ENCODE measurements around the gene ENTPD1. TPM values are rescaled to one million over a fixed set of nuclear protein-coding genes. Genes with fewer than 3 reads are reported as not detected.
A peak's percentile ranks its signal among the peaks of the same experiment; 100 is the strongest.

ENTPD1 gene
- total and polyA plus RNA-seq, 3 experiments from 2014 or later = 3.3 to 7.1 (median 6.7) TPM

- H3K4me3 Mint-ChIP-seq = no peak overlapping the region
- H3K36me3 ChIP-seq (ENCODE audit: insufficient read depth, low read length) = no peaks in the 10 kb centered on the region
- no peaks in the 10 kb centered on the region for H3K36me3 Mint-ChIP-seq
- H3K9me3 Mint-ChIP-seq = no peaks in the 10 kb centered on the region
- no peak for DNase-seq
- H3K4me1 ChIP-seq (ENCODE audit: insufficient read depth, low read length) = no peaks in the 10 kb centered on the region
- no peak overlapping the region for H3K27ac ChIP-seq (ENCODE audit: low read depth, low read length)
- POLR2A ChIA-PET = no interaction called here
- peaks cover 0 to 14% of the 10 kb centered on the region in 2 donors for H3K27me3 Mint-ChIP-seq
- H3K27ac Mint-ChIP-seq = no peak overlapping the region
- peaks cover 6 to 14% (median 7%) of the 10 kb centered on the region in 3 donors for H3K4me1 Mint-ChIP-seq
- H3K27me3 ChIP-seq (ENCODE audit: insufficient read depth, low read length, poor library complexity, severe bottlenecking) = no peaks in the 10 kb centered on the region
- H3K9me3 ChIP-seq (ENCODE audit: low read length) = no peaks in the 10 kb centered on the region
- H3K4me3 ChIP-seq (ENCODE audit: low read length) = no peak overlapping the region
- CTCF ChIA-PET = no interaction called here
Observed at GRCh38 chr10:95785942-95786669, 30.1 kb downstream of the ENTPD1 start.

GRCh38 chr10:95787447-95787846, 31.5 kb downstream of the ENTPD1 start:
- peaks cover 7 to 24% (median 9%) of the 10 kb centered on the region in 3 donors for H3K4me1 Mint-ChIP-seq
- POLR2A ChIA-PET = no interaction called here
- no peak for DNase-seq
- H3K9me3 Mint-ChIP-seq = no peaks in the 10 kb centered on the region
- H3K4me3 ChIP-seq (ENCODE audit: low read length) = no peak overlapping the region
- H3K9me3 ChIP-seq (ENCODE audit: low read length) = no peaks in the 10 kb centered on the region
- H3K4me1 ChIP-seq (ENCODE audit: insufficient read depth, low read length) = no peaks in the 10 kb centered on the region
- H3K27me3 Mint-ChIP-seq = peaks cover 0 to 13% of the 10 kb centered on the region in 2 donors
- H3K27me3 ChIP-seq (ENCODE audit: insufficient read depth, low read length, poor library complexity, severe bottlenecking) = no peaks in the 10 kb centered on the region
- no peak overlapping the region for H3K27ac ChIP-seq (ENCODE audit: low read depth, low read length)
- H3K36me3 Mint-ChIP-seq = no peaks in the 10 kb centered on the region
- H3K4me3 Mint-ChIP-seq = no peak overlapping the region
- no peak overlapping the region for H3K27ac Mint-ChIP-seq
- CTCF ChIA-PET = no interaction called here
- no peaks in the 10 kb centered on the region for H3K36me3 ChIP-seq (ENCODE audit: insufficient read depth, low read length)

- Mint-ChIP-seq H3K9me3 (no peaks in the 10 kb centered on the region), H3K36me3 (no peaks in the 10 kb centered on the region), H3K4me1 (peaks cover 12 to 31% (median 14%) of the 10 kb centered on the region in 3 donors), H3K27ac (no peak overlapping the region), H3K27me3 (peaks cover 0 to 13% of the 10 kb centered on the region in 2 donors), H3K4me3 (no peak overlapping the region)
- Histone ChIP-seq H3K27ac (ENCODE audit: low read depth, low read length) (no peak overlapping the region), H3K9me3 (ENCODE audit: low read length) (no peaks in the 10 kb centered on the region), H3K27me3 (ENCODE audit: insufficient read depth, low read length, poor library complexity, severe bottlenecking) (no peaks in the 10 kb centered on the region), H3K4me3 (ENCODE audit: low read length) (no peak overlapping the region), H3K36me3 (ENCODE audit: insufficient read depth, low read length) (no peaks in the 10 kb centered on the region), H3K4me1 (ENCODE audit: insufficient read depth, low read length) (no peaks in the 10 kb centered on the region)
- no peak for DNase-seq
- ChIA-PET POLR2A (no interaction called here), CTCF (no interaction called here)
Observed at GRCh38 chr10:95788830-95789229, 32.9 kb downstream of the ENTPD1 start.

GRCh38 chr10:95789902-95790301, 33.9 kb downstream of the ENTPD1 start:
- CTCF ChIA-PET = no interaction called here
- H3K36me3 Mint-ChIP-seq = no peaks in the 10 kb centered on the region

GRCh38 chr10:95790982-95791381, 35.0 kb downstream of the ENTPD1 start:
- H3K9me3 Mint-ChIP-seq = no peaks in the 10 kb centered on the region
- H3K4me3 ChIP-seq (ENCODE audit: low read length) = no peak overlapping the region
- CTCF ChIA-PET = no interaction called here

More at GRCh38 chr10:95789902-95790301, 33.9 kb downstream of the ENTPD1 start:
- Histone ChIP-seq H3K27ac (ENCODE audit: low read depth, low read length) (no peak overlapping the region), H3K4me1 (ENCODE audit: insufficient read depth, low read length) (no peaks in the 10 kb centered on the region), H3K9me3 (ENCODE audit: low read length) (no peaks in the 10 kb centered on the region), H3K4me3 (ENCODE audit: low read length) (no peak overlapping the region), H3K36me3 (ENCODE audit: insufficient read depth, low read length) (no peaks in the 10 kb centered on the region), H3K27me3 (ENCODE audit: insufficient read depth, low read length, poor library complexity, severe bottlenecking) (no peaks in the 10 kb centered on the region)
- Mint-ChIP-seq H3K4me1 (peaks cover 12 to 31% (median 14%) of the 10 kb centered on the region in 3 donors), H3K9me3 (no peaks in the 10 kb centered on the region), H3K27ac (no peak overlapping the region), H3K27me3 (peaks cover 0 to 13% of the 10 kb centered on the region in 2 donors), H3K4me3 (peak overlapping the region in 1 of 7 donors; percentile 2)
- no peak for DNase-seq
- POLR2A ChIA-PET = no interaction called here

GRCh38 chr10:95791425-95791979, 35.5 kb downstream of the ENTPD1 start:
- Histone ChIP-seq H3K27me3 (ENCODE audit: insufficient read depth, low read length, poor library complexity, severe bottlenecking) (no peaks in the 10 kb centered on the region), H3K4me3 (ENCODE audit: low read length) (no peak overlapping the region), H3K9me3 (ENCODE audit: low read length) (no peaks in the 10 kb centered on the region), H3K27ac (ENCODE audit: low read depth, low read length) (no peak overlapping the region), H3K4me1 (ENCODE audit: insufficient read depth, low read length) (no peaks in the 10 kb centered on the region), H3K36me3 (ENCODE audit: insufficient read depth, low read length) (no peaks in the 10 kb centered on the region)
- peak overlapping the region in 1 of 8 donors; percentile 4 for H3K27ac Mint-ChIP-seq
- H3K36me3 Mint-ChIP-seq = no peaks in the 10 kb centered on the region
- ChIA-PET CTCF (no interaction called here), POLR2A (no interaction called here)
- peaks cover 12 to 26% (median 15%) of the 10 kb centered on the region in 3 donors for H3K4me1 Mint-ChIP-seq
- peaks cover 0 to 13% of the 10 kb centered on the region in 2 donors for H3K27me3 Mint-ChIP-seq
- no peak for DNase-seq
- H3K9me3 Mint-ChIP-seq = no peaks in the 10 kb centered on the region
- H3K4me3 Mint-ChIP-seq = no peak overlapping the region

More at GRCh38 chr10:95790982-95791381, 35.0 kb downstream of the ENTPD1 start:
- Mint-ChIP-seq H3K4me3 (no peak overlapping the region), H3K36me3 (no peaks in the 10 kb centered on the region), H3K27ac (peak overlapping the region in 1 of 8 donors; percentile 56), H3K27me3 (peaks cover 0 to 13% of the 10 kb centered on the region in 2 donors), H3K4me1 (peaks cover 12 to 26% (median 14%) of the 10 kb centered on the region in 3 donors)
- Histone ChIP-seq H3K36me3 (ENCODE audit: insufficient read depth, low read length) (no peaks in the 10 kb centered on the region), H3K27me3 (ENCODE audit: insufficient read depth, low read length, poor library complexity, severe bottlenecking) (no peaks in the 10 kb centered on the region), H3K9me3 (ENCODE audit: low read length) (no peaks in the 10 kb centered on the region), H3K27ac (ENCODE audit: low read depth, low read length) (no peak overlapping the region), H3K4me1 (ENCODE audit: insufficient read depth, low read length) (no peaks in the 10 kb centered on the region)
- POLR2A ChIA-PET = no interaction called here
- DNase-seq = no peak

DNA sequence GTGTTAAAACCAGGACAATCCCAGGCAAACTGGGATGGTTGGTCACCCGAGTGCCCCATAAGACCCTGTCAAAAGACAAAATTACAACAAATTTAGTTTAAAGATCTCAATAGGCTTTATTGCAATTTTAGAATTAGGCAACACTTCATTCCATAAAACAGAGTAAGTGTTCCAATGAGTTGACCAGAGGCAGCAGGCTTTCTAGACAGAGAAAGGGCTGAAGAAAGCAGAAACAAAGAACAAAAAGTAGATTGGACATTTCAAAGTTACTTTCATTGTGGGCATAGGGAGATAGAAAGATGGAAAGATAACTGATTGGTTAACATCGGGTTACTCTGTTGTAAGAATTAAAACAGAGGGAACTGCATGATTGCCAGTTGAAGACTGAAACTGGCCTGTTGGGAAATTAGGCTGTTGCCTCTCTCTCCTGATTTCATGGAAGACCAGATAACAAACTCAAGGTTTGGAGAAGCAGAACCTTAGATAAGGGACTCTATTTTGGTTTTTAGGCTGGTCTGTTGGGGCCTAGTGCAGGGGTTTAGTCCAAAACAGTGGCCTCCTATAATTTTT, 36.3 kb downstream of the ENTPD1 start:
- H3K36me3 ChIP-seq (ENCODE audit: insufficient read depth, low read length) = no peaks in the 10 kb centered on the region
- no peaks in the 10 kb centered on the region for H3K9me3 Mint-ChIP-seq
- no peak overlapping the region for H3K27ac ChIP-seq (ENCODE audit: low read depth, low read length)
- no peaks in the 10 kb centered on the region for H3K27me3 ChIP-seq (ENCODE audit: insufficient read depth, low read length, poor library complexity, severe bottlenecking)
- H3K4me3 Mint-ChIP-seq = peak overlapping the region in 1 of 7 donors; percentile 14
- no peak for DNase-seq
- peaks cover 0 to 12% of the 10 kb centered on the region in 2 donors for H3K27me3 Mint-ChIP-seq
- POLR2A ChIA-PET = no interaction called here
- CTCF ChIA-PET = no interaction called here
- peak overlapping the region in 1 of 8 donors; percentile 61 for H3K27ac Mint-ChIP-seq
- H3K9me3 ChIP-seq (ENCODE audit: low read length) = no peaks in the 10 kb centered on the region
- H3K4me3 ChIP-seq (ENCODE audit: low read length) = no peak overlapping the region
- no peaks in the 10 kb centered on the region for H3K4me1 ChIP-seq (ENCODE audit: insufficient read depth, low read length)
- peaks cover 12 to 26% (median 16%) of the 10 kb centered on the region in 3 donors for H3K4me1 Mint-ChIP-seq
- H3K36me3 Mint-ChIP-seq = no peaks in the 10 kb centered on the region

DNA sequence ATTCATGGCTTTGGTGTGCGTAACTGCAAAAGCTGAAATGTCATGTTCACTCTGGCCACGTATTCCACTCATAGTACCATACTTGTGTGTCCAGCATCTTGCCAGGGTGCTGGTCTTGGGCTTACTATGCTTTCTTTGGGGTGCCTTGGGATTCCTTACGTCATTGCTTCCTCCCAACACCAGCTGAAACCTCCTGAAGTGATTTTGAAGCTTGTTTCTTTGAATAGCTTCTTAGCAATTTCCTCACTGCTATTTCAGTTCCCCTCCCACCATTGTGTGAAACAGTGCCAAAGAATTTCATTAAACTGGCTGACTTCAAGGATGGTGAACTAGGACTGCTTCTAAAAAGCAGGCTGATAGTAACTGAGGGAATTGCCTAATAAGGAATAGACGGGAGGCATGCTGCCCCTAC, 36.9 kb downstream of the ENTPD1 start:
- H3K4me3 Mint-ChIP-seq = no peak overlapping the region
- peaks cover 12 to 26% (median 17%) of the 10 kb centered on the region in 3 donors for H3K4me1 Mint-ChIP-seq
- H3K27ac ChIP-seq (ENCODE audit: low read depth, low read length) = no peak overlapping the region
- H3K27ac Mint-ChIP-seq = peak overlapping the region in 1 of 8 donors; percentile 61
- no peaks in the 10 kb centered on the region for H3K36me3 Mint-ChIP-seq
- H3K27me3 Mint-ChIP-seq = peaks cover 0 to 8% of the 10 kb centered on the region in 2 donors
- H3K27me3 ChIP-seq (ENCODE audit: insufficient read depth, low read length, poor library complexity, severe bottlenecking) = no peaks in the 10 kb centered on the region
- H3K4me3 ChIP-seq (ENCODE audit: low read length) = no peak overlapping the region
- H3K9me3 ChIP-seq (ENCODE audit: low read length) = no peaks in the 10 kb centered on the region
- ChIA-PET CTCF (no interaction called here), POLR2A (no interaction called here)
- no peaks in the 10 kb centered on the region for H3K9me3 Mint-ChIP-seq
- no peak for DNase-seq
- H3K4me1 ChIP-seq (ENCODE audit: insufficient read depth, low read length) = no peaks in the 10 kb centered on the region
- H3K36me3 ChIP-seq (ENCODE audit: insufficient read depth, low read length) = no peaks in the 10 kb centered on the region

All from CD8-positive, alpha-beta memory T cell (primary cell).